Subcutaneous adipose tissue (tissue), 4 donors: ENCODE data around the gene TSPAN3. TPM values are rescaled to one million over a fixed set of nuclear protein-coding genes. Genes with fewer than 3 reads are reported as not detected.

Experiments used
- CTCF ChIP-seq: fragments of 450-650 bp; IDR thresholded peaks from one replicate; pipeline ENCODE4 v1.5.1; 2016; ENCODE audit warnings: low read depth, mild to moderate bottlenecking, control low read depth, antibody characterized with exemption, moderate library complexity
- total RNA-seq, 4 donors: library from RNA; depleted of rRNA; stranded (reverse); fragments of >200 nt; gene quantifications; one replicate each; pipeline ENCODE4 v1.1.0, GENCODE V29; 2016

The TSPAN3 gene
- total RNA-seq, 4 donors from 2014 or later: 274 to 484 (median 372) TPM

GRCh38 chr15:77025083-77025901 is 45.6 kb downstream of the TSPAN3 start:
- TF ChIP-seq CTCF: no peak

- TF ChIP-seq CTCF: no peak
These were observed 46.4 kb downstream of the TSPAN3 start for GRCh38 chr15:77024273-77025082.

- TF ChIP-seq CTCF: no peak
These were observed 47.2 kb downstream of the TSPAN3 start for GRCh38 chr15:77023576-77024272.

GRCh38 chr15:77022646-77023575 is 48.0 kb downstream of the TSPAN3 start:
- TF ChIP-seq CTCF: no peak

- no peak for TF ChIP-seq CTCF
These were observed 49.0 kb downstream of the TSPAN3 start for GRCh38 chr15:77021803-77022381.

GRCh38 chr15:77021088-77021481 is 49.8 kb downstream of the TSPAN3 start:
- TF ChIP-seq CTCF: no peak
